HUES6 (cell line): ENCODE measurements around the gene PRKCA.

Source experiments
- H3K27ac ChIP-seq: 2 replicates; pipeline ENCODE4 v1.7.0; 2013; ENCODE audit warnings: low read depth, mild to moderate bottlenecking, low read length, inconsistent platforms
- H3K27me3 ChIP-seq: 2 replicates; pipeline ENCODE4 v1.6.1; 2013; ENCODE audit warnings: low read length; ENCODE audit not compliant: control insufficient read depth, insufficient read depth
- H3K36me3 ChIP-seq: 2 replicates; pipeline ENCODE4 v1.6.1; 2013; ENCODE audit warnings: low read length; ENCODE audit not compliant: control insufficient read depth, insufficient read depth
- H3K4me1 ChIP-seq: 2 replicates; pipeline ENCODE4 v1.6.1; 2013; ENCODE audit warnings: low read length; ENCODE audit not compliant: control insufficient read depth, insufficient read depth
- H3K4me3 ChIP-seq: 2 replicates; pipeline ENCODE4 v1.5.1; 2013; ENCODE audit warnings: low read depth, low read length
- H3K9ac ChIP-seq: one replicate; pipeline ENCODE4 v1.6.1; 2013; ENCODE audit warnings: mild to moderate bottlenecking, low read length
- H3K9me3 ChIP-seq: 2 replicates; pipeline ENCODE4 v1.6.1; 2013; ENCODE audit warnings: low read depth, low read length; ENCODE audit not compliant: control insufficient read depth, insufficient read depth

The PRKCA gene

DNA sequence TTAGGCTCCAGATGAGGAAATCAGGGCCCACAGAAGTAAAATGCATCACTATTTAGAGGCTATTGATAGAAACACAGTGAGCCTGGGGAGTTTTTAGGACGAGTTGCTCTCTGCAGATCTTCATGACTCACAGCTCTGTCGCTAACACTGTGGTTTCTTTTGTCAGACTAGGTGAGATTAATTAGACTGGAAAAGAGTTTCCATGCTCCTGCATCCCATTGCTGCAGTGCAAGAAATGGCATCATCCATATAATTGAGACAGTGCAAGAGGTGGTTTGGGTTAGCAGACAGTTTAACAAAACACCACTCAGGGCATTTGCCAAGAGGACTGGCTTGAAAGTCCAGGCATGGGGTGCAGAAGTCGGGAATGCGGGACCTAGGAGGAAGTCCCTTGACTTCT, 333.7 kb downstream of the PRKCA start:
- Histone ChIP-seq H3K9ac (no peak overlapping the region), H3K36me3 (no peaks in the 10 kb centered on the region), H3K27me3 (no peaks in the 10 kb centered on the region), H3K4me3 (no peak overlapping the region), H3K9me3 (no peaks in the 10 kb centered on the region), H3K27ac (no peak overlapping the region), H3K4me1 (no peaks in the 10 kb centered on the region)

GRCh38 chr17:66637491-66637890, 335.1 kb downstream of the PRKCA start:
- Histone ChIP-seq H3K9ac (no peak overlapping the region), H3K27me3 (no peaks in the 10 kb centered on the region), H3K4me1 (no peaks in the 10 kb centered on the region), H3K36me3 (no peaks in the 10 kb centered on the region), H3K9me3 (no peaks in the 10 kb centered on the region), H3K4me3 (no peak overlapping the region), H3K27ac (no peak overlapping the region)

DNA sequence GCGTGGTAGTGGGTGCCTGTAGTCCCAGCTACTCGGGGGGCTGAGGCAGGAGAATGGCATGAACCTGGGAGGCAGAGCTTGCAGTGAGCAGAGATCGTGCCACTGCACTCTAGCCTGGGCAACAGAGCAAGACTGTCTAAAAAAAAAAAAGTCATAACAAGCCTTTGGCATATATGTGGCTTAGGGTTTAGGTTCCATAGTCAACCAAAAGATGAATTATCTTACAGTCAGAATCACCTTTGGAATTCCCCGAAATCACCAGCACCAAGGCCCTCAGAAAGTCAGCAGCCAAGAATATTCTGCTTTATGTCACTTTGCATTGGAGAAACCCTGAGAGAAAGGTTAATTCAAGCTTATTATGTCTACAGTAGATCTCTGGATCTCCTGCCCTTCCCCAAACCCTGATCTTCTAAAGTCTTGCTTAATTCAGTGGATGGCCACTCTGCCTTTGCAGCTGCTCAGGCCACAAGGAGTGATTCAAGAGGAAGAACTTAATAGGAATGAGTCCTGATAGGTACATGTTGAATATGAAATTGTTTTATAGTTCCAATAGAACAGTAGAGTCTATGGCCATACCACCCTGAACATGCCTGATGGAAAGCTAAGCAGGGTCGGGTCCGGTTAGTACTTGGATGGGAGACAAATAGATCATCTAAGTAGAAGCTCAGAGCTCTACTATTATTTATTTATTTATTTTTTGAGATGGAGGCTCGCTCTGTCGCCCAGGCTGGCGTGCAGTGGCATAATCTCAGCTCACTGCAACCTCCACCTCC, 336.5 kb downstream of the PRKCA start:
- no peaks in the 10 kb centered on the region for H3K36me3 ChIP-seq
- H3K4me1 ChIP-seq: no peaks in the 10 kb centered on the region
- H3K27me3 ChIP-seq: no peaks in the 10 kb centered on the region
- no peak overlapping the region for H3K4me3 ChIP-seq
- H3K9ac ChIP-seq: no peak overlapping the region
- H3K27ac ChIP-seq: no peak overlapping the region
- H3K9me3 ChIP-seq: no peaks in the 10 kb centered on the region

DNA sequence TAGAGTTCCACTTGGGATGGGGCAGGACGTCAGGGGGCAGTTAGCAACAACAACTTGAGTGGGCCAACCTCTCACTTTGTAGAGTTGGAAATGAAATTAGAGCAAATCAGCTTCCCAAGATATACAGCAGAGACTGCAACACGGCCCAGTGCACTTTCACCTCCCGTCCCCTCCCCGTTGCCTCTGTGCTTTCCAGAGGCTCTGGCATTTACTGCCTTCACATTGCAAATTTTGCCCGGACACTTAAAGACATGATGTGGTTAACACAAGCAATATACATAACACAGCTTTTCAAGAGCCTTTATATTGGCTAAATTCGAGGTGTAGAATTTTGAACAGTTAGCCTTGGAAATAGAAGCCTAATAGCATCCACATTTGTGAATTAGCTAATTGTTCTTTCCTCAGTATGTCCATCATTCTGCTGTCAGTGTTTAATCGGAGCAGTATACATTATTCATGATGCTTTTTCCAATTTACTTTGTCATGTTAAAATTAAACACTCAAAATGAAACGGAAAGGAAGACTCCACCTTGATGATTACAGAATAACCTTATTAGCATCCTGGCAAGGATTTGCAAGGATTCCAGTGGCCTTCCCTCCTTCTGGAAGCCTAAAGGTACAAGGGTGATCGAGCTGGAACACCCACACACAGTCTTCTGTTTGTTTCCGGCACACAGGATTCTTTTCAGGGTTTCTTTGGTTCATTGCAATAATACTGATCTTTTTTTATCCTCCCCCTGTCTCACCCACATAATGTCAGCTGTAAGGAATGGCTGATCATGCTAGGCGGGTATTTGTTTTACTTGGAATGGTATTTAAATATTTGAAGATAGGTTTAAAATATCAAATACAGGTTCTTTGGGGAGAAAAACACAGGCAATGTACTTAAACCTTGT, 341.6 kb downstream of the PRKCA start:
- no peak overlapping the region for H3K27ac ChIP-seq
- no peaks in the 10 kb centered on the region for H3K9me3 ChIP-seq
- H3K4me1 ChIP-seq: peaks cover 5% of the 10 kb centered on the region; the same call in 1 of the 2 replicates
- no peak overlapping the region for H3K9ac ChIP-seq
- H3K27me3 ChIP-seq: no peaks in the 10 kb centered on the region
- no peaks in the 10 kb centered on the region for H3K36me3 ChIP-seq
- H3K4me3 ChIP-seq: no peak overlapping the region

DNA sequence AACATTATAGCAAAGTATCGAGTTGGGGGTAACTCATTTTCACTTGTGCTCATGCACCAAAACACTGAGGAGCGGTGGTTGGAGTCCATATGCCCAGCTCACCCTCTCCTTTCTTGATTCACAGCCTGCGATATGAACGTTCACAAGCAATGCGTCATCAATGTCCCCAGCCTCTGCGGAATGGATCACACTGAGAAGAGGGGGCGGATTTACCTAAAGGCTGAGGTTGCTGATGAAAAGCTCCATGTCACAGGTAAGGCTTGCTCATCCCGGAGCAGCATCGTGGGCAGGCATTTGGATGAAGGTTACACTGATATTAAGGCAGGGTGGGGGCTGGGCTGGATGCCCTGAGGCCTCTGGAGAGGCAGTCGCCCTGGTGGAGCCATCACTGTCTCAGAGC, 342.8 kb downstream of the PRKCA start:
- no peak overlapping the region for H3K9ac ChIP-seq
- H3K9me3 ChIP-seq: no peaks in the 10 kb centered on the region
- peaks cover 5% of the 10 kb centered on the region; the same call in 1 of the 2 replicates for H3K4me1 ChIP-seq
- H3K27me3 ChIP-seq: no peaks in the 10 kb centered on the region
- no peaks in the 10 kb centered on the region for H3K36me3 ChIP-seq
- no peak overlapping the region for H3K4me3 ChIP-seq
- no peak overlapping the region for H3K27ac ChIP-seq

DNA sequence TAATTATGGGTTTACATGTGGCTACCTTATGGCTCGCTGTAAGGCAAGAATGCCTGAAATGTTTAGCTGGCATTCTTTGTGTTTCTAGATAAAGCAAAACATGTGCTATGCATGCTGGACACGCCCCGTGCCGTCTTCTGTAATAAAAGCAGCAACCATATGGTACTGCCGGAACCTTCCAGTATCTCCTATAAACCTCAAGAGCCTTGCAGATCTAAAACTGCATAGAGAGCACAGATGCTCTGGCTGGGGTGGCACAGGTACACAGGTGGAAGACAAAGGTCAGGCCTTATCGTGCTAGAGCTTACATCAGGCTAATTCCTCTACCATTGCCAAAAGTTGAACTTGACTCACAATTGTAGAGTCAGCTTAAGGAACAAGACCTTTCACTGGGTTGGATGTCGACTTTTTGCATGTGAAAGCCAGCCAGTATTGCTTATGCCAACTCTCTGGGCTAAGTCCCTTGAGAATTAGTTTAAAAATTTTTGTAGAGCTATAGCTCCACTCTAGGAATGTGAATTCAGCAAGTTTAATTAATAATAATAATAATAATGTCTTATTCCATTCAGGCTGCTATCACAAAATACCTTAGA, 345.1 kb downstream of the PRKCA start:
- H3K9me3 ChIP-seq: no peaks in the 10 kb centered on the region
- H3K4me1 ChIP-seq: peaks cover 5% of the 10 kb centered on the region; the same call in 1 of the 2 replicates
- H3K27ac ChIP-seq: no peak overlapping the region
- H3K4me3 ChIP-seq: no peak overlapping the region
- H3K36me3 ChIP-seq: no peaks in the 10 kb centered on the region
- H3K9ac ChIP-seq: no peak overlapping the region
- no peaks in the 10 kb centered on the region for H3K27me3 ChIP-seq

GRCh38 chr17:66649818-66650543, 347.6 kb downstream of the PRKCA start:
- H3K9ac ChIP-seq: no peak overlapping the region
- peaks cover 5% of the 10 kb centered on the region; the same call in 1 of the 2 replicates for H3K4me1 ChIP-seq
- H3K36me3 ChIP-seq: no peaks in the 10 kb centered on the region
- H3K9me3 ChIP-seq: no peaks in the 10 kb centered on the region
- H3K27me3 ChIP-seq: no peaks in the 10 kb centered on the region
- H3K27ac ChIP-seq: no peak overlapping the region
- no peak overlapping the region for H3K4me3 ChIP-seq

DNA sequence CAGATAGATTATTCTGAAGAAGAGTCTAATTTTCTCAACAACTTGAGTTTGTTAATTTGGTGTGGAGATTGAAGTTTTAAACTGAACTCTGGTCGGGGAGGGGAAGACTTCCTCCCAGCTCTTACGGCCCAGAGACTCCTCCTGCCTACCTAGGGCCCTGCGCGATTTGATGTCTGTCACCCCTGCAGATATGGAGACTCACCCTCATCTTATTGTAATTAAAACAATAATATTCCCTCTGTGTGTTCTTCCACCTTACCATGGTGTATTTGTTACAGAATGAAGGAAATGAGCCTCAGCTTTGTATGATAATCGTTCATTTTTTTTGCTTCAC, 348.1 kb downstream of the PRKCA start:
- no peak overlapping the region for H3K9ac ChIP-seq

GRCh38 chr17:66652840-66653507, 350.6 kb downstream of the PRKCA start:
- Histone ChIP-seq H3K9ac (no peak overlapping the region), H3K4me1 (no peaks in the 10 kb centered on the region), H3K27me3 (no peaks in the 10 kb centered on the region), H3K36me3 (no peaks in the 10 kb centered on the region), H3K27ac (no peak overlapping the region), H3K4me3 (no peak overlapping the region), H3K9me3 (no peaks in the 10 kb centered on the region)

More for the DNA sequence above, 348.1 kb downstream of the PRKCA start:
- H3K4me1 ChIP-seq: peaks cover 5% of the 10 kb centered on the region; the same call in 1 of the 2 replicates
- H3K9me3 ChIP-seq: no peaks in the 10 kb centered on the region
- no peaks in the 10 kb centered on the region for H3K27me3 ChIP-seq
- no peak overlapping the region for H3K27ac ChIP-seq
- no peak overlapping the region for H3K4me3 ChIP-seq
- no peaks in the 10 kb centered on the region for H3K36me3 ChIP-seq

- H3K27ac ChIP-seq: no peak overlapping the region
- H3K9ac ChIP-seq: no peak overlapping the region
These were observed 351.8 kb downstream of the PRKCA start for GRCh38 chr17:66654106-66654740.

More at GRCh38 chr17:66654106-66654740, 351.8 kb downstream of the PRKCA start:
- Histone ChIP-seq H3K9me3 (no peaks in the 10 kb centered on the region), H3K4me3 (no peak overlapping the region), H3K4me1 (no peaks in the 10 kb centered on the region), H3K27me3 (no peaks in the 10 kb centered on the region), H3K36me3 (no peaks in the 10 kb centered on the region; the same call in 1 of the 2 replicates)
